ENCODE results near the gene FSD1. TPM values are rescaled to one million over a fixed set of nuclear protein-coding genes. Genes with fewer than 3 reads are reported as not detected.
"Not testable (repeated sequence)": the region's sequence is repeated elsewhere in the genome, so short reads cannot be mapped to it uniquely, and the experiment has no call there.

The FSD1 gene
- total RNA-seq, 1 donor from 2014 or later: 15.6 TPM

DNA sequence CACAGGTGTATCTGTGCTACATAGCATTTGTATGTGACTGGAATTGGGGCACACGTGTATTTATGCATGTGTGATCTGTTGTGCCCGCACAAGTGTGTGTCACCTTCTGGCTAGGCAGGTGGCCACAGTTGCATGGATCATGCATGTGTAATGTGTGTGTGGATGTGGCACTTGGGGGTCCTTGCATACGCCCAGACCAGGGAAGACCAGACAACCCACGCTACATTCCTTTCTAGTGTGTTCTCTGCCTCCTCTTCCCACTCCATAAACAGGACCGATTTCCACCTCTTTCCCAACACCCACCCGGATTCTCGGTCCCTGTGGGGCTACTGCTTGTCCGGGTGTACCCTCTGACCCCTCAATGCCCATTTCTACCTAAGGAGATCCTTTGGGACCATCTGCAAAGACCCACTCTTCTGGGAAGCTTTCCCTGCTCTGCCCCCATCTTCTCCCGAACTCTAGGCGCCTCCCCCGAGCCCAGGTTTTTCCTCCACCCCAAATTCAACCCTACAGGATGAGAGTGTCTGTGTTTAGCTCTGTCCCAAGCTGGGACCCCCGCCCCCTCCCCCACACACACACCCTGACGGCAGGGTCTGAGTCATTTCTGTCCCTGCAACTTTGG, 21.9 kb downstream of the FSD1 start:
- Mint-ChIP-seq H3K27ac (ENCODE audit: unreplicated experiment) (peak overlapping the region; percentile 38), H3K4me3 (ENCODE audit: unreplicated experiment) (peak overlapping the region; percentile 52), H3K4me1 (ENCODE audit: unreplicated experiment) (peaks cover 20% of the 10 kb centered on the region), H3K27me3 (ENCODE audit: unreplicated experiment) (peaks cover 8% of the 10 kb centered on the region), H3K9me3 (ENCODE audit: unreplicated experiment) (no peaks in the 10 kb centered on the region), H3K36me3 (ENCODE audit: unreplicated experiment) (no peaks in the 10 kb centered on the region)
- no peak for TF ChIP-seq CTCF (IDR thresholded peaks at IDR 0.05)
- no peak for DNase-seq (ENCODE audit: extremely low spot score, unreplicated experiment)

DNA sequence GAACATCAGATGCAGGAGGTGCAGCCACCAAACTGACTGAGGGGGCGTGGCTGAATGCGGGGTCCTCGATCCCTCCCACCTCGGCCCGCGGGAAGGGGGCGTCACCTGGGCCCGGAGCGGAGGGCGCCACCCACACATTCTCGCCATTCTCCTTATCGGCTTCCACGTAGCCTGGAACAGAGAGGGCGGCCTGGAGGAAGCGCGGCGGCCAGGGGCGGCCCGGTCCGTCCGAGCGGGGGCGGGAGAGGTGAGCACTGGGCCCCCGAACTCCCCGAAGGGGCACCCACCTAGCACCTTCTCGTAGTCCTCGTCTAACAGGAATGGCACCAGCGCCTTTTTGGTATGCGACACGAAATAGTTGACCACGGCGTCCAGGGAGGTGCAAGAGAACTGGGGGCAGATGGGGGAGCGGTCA, 22.4 kb downstream of the FSD1 start:
- H3K9me3 Mint-ChIP-seq (ENCODE audit: unreplicated experiment): no peaks in the 10 kb centered on the region
- no peaks in the 10 kb centered on the region for H3K36me3 Mint-ChIP-seq (ENCODE audit: unreplicated experiment)
- peak overlapping the region; percentile 77 for H3K4me3 Mint-ChIP-seq (ENCODE audit: unreplicated experiment)
- DNase-seq (ENCODE audit: extremely low spot score, unreplicated experiment): no peak
- no peak for TF ChIP-seq CTCF (IDR thresholded peaks at IDR 0.05)
- H3K27ac Mint-ChIP-seq (ENCODE audit: unreplicated experiment): no peak overlapping the region
- peaks cover 20% of the 10 kb centered on the region for H3K4me1 Mint-ChIP-seq (ENCODE audit: unreplicated experiment)
- H3K27me3 Mint-ChIP-seq (ENCODE audit: unreplicated experiment): peaks cover 8% of the 10 kb centered on the region

DNA sequence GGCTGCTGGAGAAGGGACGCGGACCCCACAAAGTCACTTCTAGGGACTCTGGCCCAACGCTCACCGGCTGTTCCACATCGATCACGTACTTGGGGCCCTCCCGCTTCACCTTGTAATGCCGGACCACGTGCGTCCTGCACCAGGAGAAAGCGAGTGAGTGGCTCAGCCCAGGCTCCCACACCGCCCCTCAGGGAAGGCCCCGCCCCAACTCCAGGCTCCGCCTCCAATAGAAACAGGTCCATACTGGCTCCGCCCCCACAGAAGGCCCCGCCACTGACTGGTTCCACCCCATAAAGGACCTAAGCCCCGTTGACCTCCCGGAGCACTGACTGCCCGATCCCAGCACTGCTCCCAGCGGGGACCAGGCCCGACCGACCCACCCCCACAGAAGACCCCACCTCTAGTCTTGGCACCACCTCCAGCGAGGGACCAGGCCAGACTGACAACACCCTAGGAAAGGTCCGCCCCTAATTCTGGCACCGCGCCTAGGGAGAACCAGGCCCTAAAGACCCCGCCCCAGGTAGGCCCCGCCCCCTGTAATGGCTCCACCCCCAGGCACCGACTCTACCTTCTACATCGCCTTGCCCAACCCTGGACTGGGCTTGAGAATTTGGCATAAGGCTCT, 23.0 kb downstream of the FSD1 start:
- peak overlapping the region; percentile 77 for H3K4me3 Mint-ChIP-seq (ENCODE audit: unreplicated experiment)
- peaks cover 20% of the 10 kb centered on the region for H3K4me1 Mint-ChIP-seq (ENCODE audit: unreplicated experiment)
- H3K27ac Mint-ChIP-seq (ENCODE audit: unreplicated experiment): peak overlapping the region; percentile 66
- no peaks in the 10 kb centered on the region for H3K36me3 Mint-ChIP-seq (ENCODE audit: unreplicated experiment)
- no peak for TF ChIP-seq CTCF (IDR thresholded peaks at IDR 0.05)
- H3K27me3 Mint-ChIP-seq (ENCODE audit: unreplicated experiment): peaks cover 8% of the 10 kb centered on the region
- no peaks in the 10 kb centered on the region for H3K9me3 Mint-ChIP-seq (ENCODE audit: unreplicated experiment)
- DNase-seq (ENCODE audit: extremely low spot score, unreplicated experiment): peak; percentile 90

DNA sequence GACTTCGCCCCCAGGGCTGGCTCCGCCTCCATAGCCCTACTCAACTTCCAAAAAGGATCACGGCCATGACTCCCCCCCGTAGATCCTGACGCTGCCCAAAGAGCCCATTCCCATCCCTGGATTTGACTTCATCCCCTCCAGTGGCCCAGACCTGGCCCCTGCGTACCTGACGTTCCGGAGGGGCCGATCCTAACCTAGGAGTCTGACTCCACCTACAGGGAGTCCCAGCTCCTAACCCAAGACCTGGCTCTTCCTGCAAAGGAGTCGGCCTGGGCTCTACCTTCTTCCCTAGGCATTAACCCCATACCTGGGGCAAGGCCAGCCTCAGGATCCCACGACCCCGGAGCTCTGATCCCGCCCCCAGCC, 23.5 kb downstream of the FSD1 start:
- Mint-ChIP-seq H3K4me3 (ENCODE audit: unreplicated experiment) (peak overlapping the region; percentile 77), H3K36me3 (ENCODE audit: unreplicated experiment) (no peaks in the 10 kb centered on the region), H3K27ac (ENCODE audit: unreplicated experiment) (peak overlapping the region; percentile 66), H3K9me3 (ENCODE audit: unreplicated experiment) (no peaks in the 10 kb centered on the region), H3K4me1 (ENCODE audit: unreplicated experiment) (peaks cover 20% of the 10 kb centered on the region), H3K27me3 (ENCODE audit: unreplicated experiment) (peaks cover 8% of the 10 kb centered on the region)
- TF ChIP-seq CTCF (IDR thresholded peaks at IDR 0.05): no peak
- DNase-seq (ENCODE audit: extremely low spot score, unreplicated experiment): no peak

- peak overlapping the region; percentile 77 for H3K4me3 Mint-ChIP-seq (ENCODE audit: unreplicated experiment)
- peak; percentile 99 for DNase-seq (ENCODE audit: extremely low spot score, unreplicated experiment)
- H3K4me1 Mint-ChIP-seq (ENCODE audit: unreplicated experiment): peaks cover 20% of the 10 kb centered on the region
- no peaks in the 10 kb centered on the region for H3K9me3 Mint-ChIP-seq (ENCODE audit: unreplicated experiment)
- TF ChIP-seq CTCF (IDR thresholded peaks at IDR 0.05): no peak
- no peaks in the 10 kb centered on the region for H3K36me3 Mint-ChIP-seq (ENCODE audit: unreplicated experiment)
- H3K27ac Mint-ChIP-seq (ENCODE audit: unreplicated experiment): no peak overlapping the region
- peaks cover 8% of the 10 kb centered on the region for H3K27me3 Mint-ChIP-seq (ENCODE audit: unreplicated experiment)
Observed at GRCh38 chr19:4328243-4328990, 24.0 kb downstream of the FSD1 start.

DNA sequence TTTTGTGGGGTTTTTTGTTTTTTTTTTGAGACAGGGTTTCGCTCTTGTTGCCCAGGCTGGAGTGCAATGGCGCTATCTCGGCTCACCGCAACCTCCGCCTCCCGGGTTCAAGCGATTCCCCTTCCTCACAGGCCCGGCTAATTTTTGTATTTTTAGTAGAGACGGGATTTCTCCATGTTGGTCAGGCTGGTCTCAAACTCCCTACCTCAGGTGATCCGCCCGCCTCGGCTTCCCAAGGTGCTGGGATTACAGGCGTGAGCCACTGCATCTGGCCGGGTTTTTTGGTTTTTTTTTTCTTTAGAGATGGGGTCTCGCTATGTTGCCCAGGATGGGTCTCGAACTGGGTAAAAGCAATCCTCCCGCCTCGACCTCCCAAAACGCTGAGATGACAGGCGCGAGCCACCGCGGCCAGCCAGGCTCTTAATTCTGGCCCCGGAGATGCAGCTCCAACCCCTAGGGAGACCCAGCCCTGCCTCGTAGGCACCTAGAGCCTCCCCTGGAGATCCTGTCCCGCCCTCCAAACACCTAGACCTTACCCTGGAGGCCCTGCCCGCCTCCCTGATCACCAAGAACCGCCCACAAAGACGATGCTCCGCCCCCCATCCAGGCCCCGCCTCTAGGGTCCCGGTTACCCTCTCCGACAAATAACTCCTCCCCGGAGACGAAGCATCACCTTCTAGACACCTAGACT, 24.7 kb downstream of the FSD1 start:
- H3K4me3 Mint-ChIP-seq (ENCODE audit: unreplicated experiment): peak overlapping the region; percentile 77
- H3K27me3 Mint-ChIP-seq (ENCODE audit: unreplicated experiment); H3K36me3 Mint-ChIP-seq (ENCODE audit: unreplicated experiment); DNase-seq (ENCODE audit: extremely low spot score, unreplicated experiment); H3K9me3 Mint-ChIP-seq (ENCODE audit: unreplicated experiment); H3K27ac Mint-ChIP-seq (ENCODE audit: unreplicated experiment): not testable (repeated sequence)
- H3K4me1 Mint-ChIP-seq (ENCODE audit: unreplicated experiment): peaks cover 20% of the 10 kb centered on the region
